Measurements from ENCODE around the gene PNLDC1. TPM values are rescaled to one million over a fixed set of nuclear protein-coding genes. Genes with fewer than 3 reads are reported as not detected.
"Not testable (repeated sequence)": the region's sequence is repeated elsewhere in the genome, so short reads cannot be mapped to it uniquely, and the experiment has no call there.

Gene PNLDC1
- total and polyA plus RNA-seq, 4 experiments from 2014 or later: 0.23 to 0.94 (median 0.47) TPM; not detected in 1

- Histone ChIP-seq H3K27ac (ENCODE audit: low read depth, low read length) (no peak overlapping the region), H3K9me3 (ENCODE audit: control insufficient read depth in 1 of 2, low read length in 2 of 2) (no peaks in the 10 kb centered on the region), H3K4me3 (ENCODE audit: low read length in 2 of 2) (no peak overlapping the region), H3K36me3 (ENCODE audit: insufficient read depth, low read length) (no peaks in the 10 kb centered on the region), H3K27me3 (ENCODE audit: insufficient read depth, low read length) (no peaks in the 10 kb centered on the region), H3K4me1 (ENCODE audit: insufficient read depth, low read length) (no peaks in the 10 kb centered on the region)
- no peaks in the 10 kb centered on the region for H3K4me1 Mint-ChIP-seq
- H3K36me3 Mint-ChIP-seq: peaks cover 2 to 3% of the 10 kb centered on the region in 2 donors
- DNase-seq: no peak
- no peak overlapping the region for H3K27ac Mint-ChIP-seq
- intact Hi-C loops (cut with micrococcal nuclease): no loop called here
- no peaks in the 10 kb centered on the region for H3K27me3 Mint-ChIP-seq
- no peaks in the 10 kb centered on the region for H3K9me3 Mint-ChIP-seq
- ChIA-PET POLR2A (ENCODE audit: partially characterized antibody) (interaction anchor here (1.2 kb wide), 1 partner anchor 17 kb away, joined by 3 read pairs; no protein-coding TSS in a partner anchor), CTCF (ENCODE audit: partially characterized antibody) (no interaction called here)
- no peak overlapping the region for H3K4me3 Mint-ChIP-seq
Measured at GRCh38 chr6:159807150-159807858, 7.2 kb downstream of the PNLDC1 start.

DNA sequence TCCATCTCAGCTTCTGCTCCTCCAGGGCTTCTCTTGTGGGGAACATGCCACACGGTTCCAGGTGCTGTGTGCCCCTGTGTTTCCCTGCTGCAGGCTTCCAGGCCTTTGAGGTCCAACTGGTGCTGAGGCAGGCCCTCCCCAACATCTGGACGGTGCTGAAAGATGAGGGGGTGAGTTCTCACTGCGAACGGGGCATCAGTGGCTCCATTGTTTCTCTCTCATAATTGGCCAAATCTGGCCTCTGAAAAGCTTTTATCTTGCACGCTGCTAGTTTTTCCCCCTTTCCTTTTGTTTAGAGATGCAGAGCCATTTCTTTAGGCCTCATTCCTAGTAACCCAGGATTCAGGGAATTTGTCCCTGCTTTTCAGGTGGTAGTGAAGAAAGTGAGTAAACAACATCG is 8.6 kb downstream of the PNLDC1 start:
- no peak overlapping the region for H3K27ac ChIP-seq (ENCODE audit: low read depth, low read length)
- H3K4me3 ChIP-seq (ENCODE audit: low read length in 2 of 2): no peak overlapping the region
- H3K27me3 ChIP-seq (ENCODE audit: insufficient read depth, low read length): no peaks in the 10 kb centered on the region
- H3K4me3 Mint-ChIP-seq: no peak overlapping the region
- H3K36me3 ChIP-seq (ENCODE audit: insufficient read depth, low read length): no peaks in the 10 kb centered on the region
- no peak for DNase-seq
- H3K4me1 ChIP-seq (ENCODE audit: insufficient read depth, low read length): no peaks in the 10 kb centered on the region
- H3K4me1 Mint-ChIP-seq: no peaks in the 10 kb centered on the region
- peaks cover 0 to 3% of the 10 kb centered on the region in 2 donors for H3K36me3 Mint-ChIP-seq
- intact Hi-C loops (cut with micrococcal nuclease): no loop called here
- H3K9me3 ChIP-seq (ENCODE audit: control insufficient read depth in 1 of 2, low read length in 2 of 2): no peaks in the 10 kb centered on the region
- H3K27me3 Mint-ChIP-seq: no peaks in the 10 kb centered on the region
- CTCF ChIA-PET (ENCODE audit: partially characterized antibody): no interaction called here
- POLR2A ChIA-PET (ENCODE audit: partially characterized antibody): interaction anchor here (0.6 kb wide), 1 partner anchor 637 kb away, joined by 3 read pairs; no protein-coding TSS in a partner anchor
- no peak overlapping the region for H3K27ac Mint-ChIP-seq
- no peaks in the 10 kb centered on the region for H3K9me3 Mint-ChIP-seq

- intact Hi-C loops (cut with micrococcal nuclease): no loop called here
- H3K27me3 ChIP-seq (ENCODE audit: insufficient read depth, low read length): no peaks in the 10 kb centered on the region
- Mint-ChIP-seq H3K27me3 (no peaks in the 10 kb centered on the region), H3K4me3 (no peak overlapping the region), H3K27ac (peak overlapping the region in 1 of 7 donors; percentile 36), H3K4me1 (no peaks in the 10 kb centered on the region), H3K36me3 (peaks cover 0 to 3% of the 10 kb centered on the region in 2 donors), H3K9me3 (no peaks in the 10 kb centered on the region)
- no peaks in the 10 kb centered on the region for H3K36me3 ChIP-seq (ENCODE audit: insufficient read depth, low read length)
- CTCF ChIA-PET (ENCODE audit: partially characterized antibody): no interaction called here
- no peak overlapping the region for H3K4me3 ChIP-seq (ENCODE audit: low read length in 2 of 2)
- H3K27ac ChIP-seq (ENCODE audit: low read depth, low read length): no peak overlapping the region
- no peaks in the 10 kb centered on the region for H3K4me1 ChIP-seq (ENCODE audit: insufficient read depth, low read length)
- no peaks in the 10 kb centered on the region for H3K9me3 ChIP-seq (ENCODE audit: control insufficient read depth in 1 of 2, low read length in 2 of 2)
- POLR2A ChIA-PET (ENCODE audit: partially characterized antibody): interaction anchor here (0.6 kb wide), 1 partner anchor 637 kb away, joined by 3 read pairs; no protein-coding TSS in a partner anchor
- no peak for DNase-seq
Measured at GRCh38 chr6:159809149-159809548, 9.1 kb downstream of the PNLDC1 start.

GRCh38 chr6:159813781-159814180 is 13.7 kb downstream of the PNLDC1 start:
- Histone ChIP-seq H3K27me3 (ENCODE audit: insufficient read depth, low read length) (no peaks in the 10 kb centered on the region), H3K36me3 (ENCODE audit: insufficient read depth, low read length) (no peaks in the 10 kb centered on the region), H3K4me1 (ENCODE audit: insufficient read depth, low read length) (no peaks in the 10 kb centered on the region), H3K4me3 (ENCODE audit: low read length in 2 of 2) (no peak overlapping the region), H3K27ac (ENCODE audit: low read depth, low read length) (no peak overlapping the region), H3K9me3 (ENCODE audit: control insufficient read depth in 1 of 2, low read length in 2 of 2) (no peaks in the 10 kb centered on the region)
- H3K27me3 Mint-ChIP-seq: no peaks in the 10 kb centered on the region
- H3K27ac Mint-ChIP-seq: no peak overlapping the region
- CTCF ChIA-PET (ENCODE audit: partially characterized antibody): no interaction called here
- no peak for DNase-seq
- no peaks in the 10 kb centered on the region for H3K36me3 Mint-ChIP-seq
- intact Hi-C loops (cut with micrococcal nuclease): no loop called here
- H3K4me1 Mint-ChIP-seq: no peaks in the 10 kb centered on the region
- POLR2A ChIA-PET (ENCODE audit: partially characterized antibody): no interaction called here
- no peak overlapping the region for H3K4me3 Mint-ChIP-seq
- H3K9me3 Mint-ChIP-seq: no peaks in the 10 kb centered on the region

GRCh38 chr6:159815410-159815809 is 15.3 kb downstream of the PNLDC1 start:
- H3K27me3 ChIP-seq (ENCODE audit: insufficient read depth, low read length): no peaks in the 10 kb centered on the region
- no peak for DNase-seq
- no peak overlapping the region for H3K4me3 Mint-ChIP-seq
- no peak overlapping the region for H3K4me3 ChIP-seq (ENCODE audit: low read length in 2 of 2)
- peaks cover 11 to 14% (median 12%) of the 10 kb centered on the region in 4 donors for H3K4me1 Mint-ChIP-seq
- H3K4me1 ChIP-seq (ENCODE audit: insufficient read depth, low read length): peaks cover 10% of the 10 kb centered on the region
- POLR2A ChIA-PET (ENCODE audit: partially characterized antibody): no interaction called here
- intact Hi-C loops (cut with micrococcal nuclease): no loop called here
- no peak overlapping the region for H3K27ac ChIP-seq (ENCODE audit: low read depth, low read length)
- no peaks in the 10 kb centered on the region for H3K9me3 Mint-ChIP-seq
- H3K27me3 Mint-ChIP-seq: no peaks in the 10 kb centered on the region
- peak overlapping the region in 3 of 7 donors; percentile 77 to 84 (median 80) for H3K27ac Mint-ChIP-seq
- CTCF ChIA-PET (ENCODE audit: partially characterized antibody): no interaction called here
- H3K36me3 ChIP-seq (ENCODE audit: insufficient read depth, low read length): no peaks in the 10 kb centered on the region
- H3K36me3 Mint-ChIP-seq: no peaks in the 10 kb centered on the region
- no peaks in the 10 kb centered on the region for H3K9me3 ChIP-seq (ENCODE audit: control insufficient read depth in 1 of 2, low read length in 2 of 2)

- CTCF ChIA-PET (ENCODE audit: partially characterized antibody); H3K27me3 ChIP-seq (ENCODE audit: insufficient read depth, low read length); DNase-seq; H3K9me3 ChIP-seq (ENCODE audit: control insufficient read depth in 1 of 2, low read length in 2 of 2); H3K36me3 Mint-ChIP-seq; H3K27ac Mint-ChIP-seq; H3K27me3 Mint-ChIP-seq; H3K27ac ChIP-seq (ENCODE audit: low read depth, low read length); POLR2A ChIA-PET (ENCODE audit: partially characterized antibody); H3K4me3 Mint-ChIP-seq; intact Hi-C loops (cut with micrococcal nuclease); H3K9me3 Mint-ChIP-seq; H3K36me3 ChIP-seq (ENCODE audit: insufficient read depth, low read length); H3K4me3 ChIP-seq (ENCODE audit: low read length in 2 of 2): not testable (repeated sequence)
- H3K4me1 Mint-ChIP-seq: peaks cover 13 to 27% (median 15%) of the 10 kb centered on the region in 4 donors
- H3K4me1 ChIP-seq (ENCODE audit: insufficient read depth, low read length): peaks cover 13% of the 10 kb centered on the region
Measured at GRCh38 chr6:159816775-159817174, 16.7 kb downstream of the PNLDC1 start.

DNA sequence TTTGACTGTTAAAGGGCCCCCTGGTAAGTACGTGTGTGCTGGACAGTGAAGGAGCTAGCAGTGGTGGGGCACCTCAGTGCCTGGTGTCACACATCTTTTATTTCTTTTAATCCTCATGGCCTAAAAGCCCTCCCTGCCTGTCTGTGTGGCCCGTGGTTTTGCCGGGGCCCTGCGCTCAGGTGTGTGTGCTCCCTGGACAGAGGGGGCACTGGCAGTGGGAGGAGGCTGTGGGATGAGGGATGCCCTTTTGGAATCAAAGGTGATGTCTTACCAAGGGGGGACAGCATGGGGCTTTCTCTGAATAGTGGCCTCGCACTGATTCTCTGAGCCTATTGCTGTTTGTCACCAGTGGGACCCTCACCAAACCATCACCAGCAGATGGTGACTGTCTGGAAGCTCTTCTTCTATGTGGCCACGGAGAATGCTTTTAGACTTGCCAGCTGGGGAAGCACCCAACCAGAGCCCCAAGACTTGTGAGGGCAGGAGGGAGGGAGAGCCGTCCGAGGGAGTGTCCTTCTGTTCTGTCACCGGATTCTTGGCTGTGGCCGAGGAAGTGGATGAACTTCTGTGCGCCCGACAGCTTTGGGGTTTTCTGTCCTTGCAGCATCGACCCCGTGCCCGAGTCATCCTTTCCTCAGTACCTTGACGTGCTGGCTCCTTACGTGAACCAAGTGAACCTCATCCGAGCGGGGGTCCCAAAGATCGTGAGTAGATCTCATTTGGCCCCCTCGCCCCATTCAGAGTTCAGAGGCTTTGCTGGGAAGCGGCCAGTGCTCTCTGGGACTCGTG is 18.1 kb downstream of the PNLDC1 start:
- no peaks in the 10 kb centered on the region for H3K36me3 ChIP-seq (ENCODE audit: insufficient read depth, low read length)
- Mint-ChIP-seq H3K27ac (peak overlapping the region in 1 of 7 donors; percentile 6), H3K27me3 (no peaks in the 10 kb centered on the region), H3K36me3 (peaks cover 0 to 2% of the 10 kb centered on the region in 2 donors), H3K4me3 (no peak overlapping the region), H3K9me3 (no peaks in the 10 kb centered on the region), H3K4me1 (peaks cover 13 to 28% (median 15%) of the 10 kb centered on the region in 4 donors)
- no peaks in the 10 kb centered on the region for H3K9me3 ChIP-seq (ENCODE audit: control insufficient read depth in 1 of 2, low read length in 2 of 2)
- no peak overlapping the region for H3K4me3 ChIP-seq (ENCODE audit: low read length in 2 of 2)
- no peak for DNase-seq
- CTCF ChIA-PET (ENCODE audit: partially characterized antibody): no interaction called here
- H3K27ac ChIP-seq (ENCODE audit: low read depth, low read length): no peak overlapping the region
- no peaks in the 10 kb centered on the region for H3K27me3 ChIP-seq (ENCODE audit: insufficient read depth, low read length)
- intact Hi-C loops (cut with micrococcal nuclease): no loop called here
- POLR2A ChIA-PET (ENCODE audit: partially characterized antibody): interaction anchor here (2.5 kb wide), 1 partner anchor 125 kb away, joined by 8 read pairs; the partner anchor contains the start of gene SOD2
- H3K4me1 ChIP-seq (ENCODE audit: insufficient read depth, low read length): peaks cover 13% of the 10 kb centered on the region

Measured in CD4-positive, alpha-beta memory T cell (primary cell).